B cell (primary cell): ENCODE data around the gene CYTH3. TPM values are rescaled to one million over a fixed set of nuclear protein-coding genes. Genes with fewer than 3 reads are reported as not detected.

Experiments
- ATAC-seq: fragments of 200-7000 bp; cut with Tn5 transposase; one replicate; pipeline ENCODE4 v1.10.0; 2021; ENCODE audit warnings: low read depth, mild to moderate bottlenecking, moderate number of reproducible peaks, moderate library complexity
- CTCF ChIA-PET: fragments of 350-600 bp; sonication (Branson Sonifier 250); formaldehyde crosslinking; loops from one replicate; lab custom pipeline; 2021; ENCODE audit warnings: antibody characterized with exemption, inconsistent platforms; lab: Charles Lee
- POLR2A ChIA-PET: fragments of 350-600 bp; sonication (Branson Sonifier 250); formaldehyde crosslinking; loops from one replicate; lab custom pipeline; 2021; ENCODE audit warnings: antibody characterized with exemption; lab: Charles Lee
- DNase-seq: peaks from one replicate; pipeline ENCODE4 v3.0.0; 2013
- H2AFZ ChIP-seq: 2 replicates; pipeline ENCODE4 v1.6.1; 2012; ENCODE audit warnings: mild to moderate bottlenecking, low read depth, low read length; ENCODE audit not compliant: insufficient read depth, poor library complexity, severe bottlenecking
- H3K27ac ChIP-seq, 2 donors: 1 replicate in 1 of 2; 2 replicates in 1 of 2; pipeline ENCODE4 v1.5.1; 2012 to 2013; ENCODE audit warnings: low read length in 2 of 2, mild to moderate bottlenecking in 2 of 2, moderate library complexity in 1 of 2
- H3K27me3 ChIP-seq, 4 experiments: fragments of 200-600 bp in 1 of 4; sonication (generic) in 1 of 4; replicated peaks in 1 of 4; 1 replicate in 2 of 4; 2 replicates in 2 of 4; pipeline versions ENCODE4 v1.6.1 to v1.7.0; 2013 to 2016; ENCODE audit warnings: low read length in 3 of 4, mild to moderate bottlenecking in 2 of 4, mixed read lengths in 1 of 4, moderate library complexity in 1 of 4; ENCODE audit not compliant: insufficient read depth in 4 of 4, control insufficient read depth in 3 of 4; ENCODE audit errors: control extremely low read depth in 1 of 4
- H3K36me3 ChIP-seq, 2 experiments: replicated peaks in 1 of 2; 1 replicate in 1 of 2; 2 replicates in 1 of 2; pipeline versions ENCODE4 v1.6.1 to v1.7.1; 2013; ENCODE audit warnings: low read length in 1 of 2; ENCODE audit not compliant: insufficient read depth in 2 of 2, control insufficient read depth in 1 of 2; ENCODE audit errors: control extremely low read depth in 1 of 2, extremely low read depth in 1 of 2
- H3K4me1 ChIP-seq, 2 donors: fragments of 200-600 bp in 1 of 2; sonication (generic) in 1 of 2; 1 replicate in 1 of 2; 2 replicates in 1 of 2; pipeline versions ENCODE4 v1.5.1 to v1.6.1; 2013 to 2017; ENCODE audit warnings: low read length in 2 of 2; ENCODE audit not compliant: control insufficient read depth in 2 of 2, insufficient read depth in 2 of 2
- H3K4me2 ChIP-seq: replicated peaks from 2 replicates; pipeline ENCODE3; 2012; ENCODE audit warnings: mild to moderate bottlenecking, low read depth, low read length; ENCODE audit not compliant: poor library complexity, severe bottlenecking
- H3K4me3 ChIP-seq, 5 experiments: fragments of 200-600 bp in 1 of 5; sonication (generic) in 1 of 5; 1 replicate in 3 of 5; 2 replicates in 2 of 5; pipeline versions ENCODE4 v1.5.1 to v1.7.0; 2011 to 2016; ENCODE audit warnings: low read length in 4 of 5, mild to moderate bottlenecking in 4 of 5, low read depth in 2 of 5, control low read depth in 1 of 5, moderate library complexity in 1 of 5; ENCODE audit not compliant: insufficient read depth in 1 of 5; ENCODE audit errors: control extremely low read depth in 1 of 5, extremely low read depth in 1 of 5
- H3K79me2 ChIP-seq: fragments of 200-600 bp; sonication (generic); one replicate; pipeline ENCODE4 v1.6.0; 2016; ENCODE audit warnings: low read length; ENCODE audit not compliant: control insufficient read depth, insufficient read depth
- H3K9ac ChIP-seq: fragments of 200-600 bp; sonication (generic); 2 replicates; pipeline ENCODE4 v1.6.1; 2017; ENCODE audit warnings: mild to moderate bottlenecking, low read length, moderate library complexity
- H3K9me3 ChIP-seq, 3 donors: one replicate each; pipeline versions ENCODE4 v1.6.1 to v1.7.1; 2013; ENCODE audit warnings: low read length in 2 of 3; ENCODE audit not compliant: control insufficient read depth in 2 of 3, insufficient read depth in 1 of 3; ENCODE audit errors: control extremely low read depth in 1 of 3
- H4K20me1 ChIP-seq: 2 replicates; pipeline ENCODE4 v1.6.0; 2012; ENCODE audit warnings: mild to moderate bottlenecking, low read length; ENCODE audit not compliant: insufficient read depth, control insufficient read depth, poor library complexity, severe bottlenecking
- H3K27ac Mint-ChIP-seq: one replicate; pipeline ENCODE4 v1.8.0; 2021; ENCODE audit warnings: mixed read lengths
- H3K27me3 Mint-ChIP-seq: one replicate; pipeline ENCODE4 v1.8.0; 2021; ENCODE audit warnings: mixed read lengths
- H3K4me1 Mint-ChIP-seq: one replicate; pipeline ENCODE4 v1.8.0; 2021; ENCODE audit warnings: mixed read lengths
- H3K4me3 Mint-ChIP-seq: one replicate; pipeline ENCODE4 v1.8.0; 2021; ENCODE audit warnings: mixed read lengths
- H3K9me3 Mint-ChIP-seq: one replicate; pipeline ENCODE4 v1.8.0; 2022; ENCODE audit warnings: mixed read lengths; ENCODE audit not compliant: insufficient read depth
- EZH2 ChIP-seq: IDR thresholded peaks from 2 replicates; pipeline ENCODE4 v1.6.1; 2012; ENCODE audit warnings: borderline replicate concordance, low read depth, mild to moderate bottlenecking, moderate library complexity, low read length; ENCODE audit not compliant: insufficient read depth, poor library complexity, severe bottlenecking
- WGBS: methylation state at CpG from one replicate; pipeline ENCODE4 v1.1.5; 2013; ENCODE audit warnings: missing lambda C conversion rate; ENCODE audit not compliant: insufficient coverage; 5-methylcytosine and 5-hydroxymethylcytosine counted together
- intact Hi-C: fragments of 100-400 bp; cut with micrococcal nuclease; formaldehyde crosslinking; loops from one replicate; pipeline ENCODE4 v1.10.0; 2022
- polyA plus RNA-seq: library from polyadenylated mRNA; depleted of rRNA; stranded (reverse); fragments of >200 nt; gene quantifications from 2 replicates; pipeline ENCODE4 v1.2.3, GENCODE V29; 2012
- total RNA-seq, 2 donors: library from RNA; stranded (reverse); fragments of 120-200 nt in 1 of 2; gene quantifications; 1 replicate in 1 of 2; 2 replicates in 1 of 2; pipeline versions ENCODE4 v1.2.3 to v1.2.4, GENCODE V29; 2013 to 2022
- TF ChIP-seq, protein P1 (sequence below): fragments of 200-600 bp; IDR thresholded peaks from one replicate; pipeline ENCODE4 v1.8.0; 2022; ENCODE audit warnings: antibody characterized with exemption, mild to moderate bottlenecking

CYTH3 gene
- total and polyA plus RNA-seq, 2 donors (not counting 1 experiment from before 2014, with no cell fraction given), result 5.2 to 11.3 TPM

DNA sequence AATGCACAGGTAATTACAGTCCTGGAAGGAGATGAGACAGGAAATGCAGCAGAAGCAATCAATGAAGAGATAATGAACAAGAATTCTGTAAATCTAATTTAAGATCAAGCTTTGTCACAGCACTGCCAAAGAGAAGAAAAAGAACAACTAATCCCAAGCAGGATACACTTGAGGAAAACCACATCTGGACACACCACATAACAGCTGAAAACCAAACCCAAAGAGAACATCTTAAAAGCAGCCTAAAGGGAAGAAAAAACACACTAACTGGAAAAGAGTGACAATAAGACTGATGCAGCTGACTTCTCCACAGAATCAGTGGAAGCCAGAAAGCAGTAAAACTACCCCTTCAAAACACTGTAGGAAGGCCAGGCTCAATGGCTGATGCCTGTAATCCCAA is 10.2 kb downstream of the CYTH3 start:
- Histone ChIP-seq H3K9me3 (no peaks in the 10 kb centered on the region), H3K9ac (no peak overlapping the region), H3K27ac (no peak overlapping the region), H3K4me3 (no peak overlapping the region), H3K36me3 (no peaks in the 10 kb centered on the region), H4K20me1 (no peaks in the 10 kb centered on the region), H2AFZ (no peak overlapping the region), H3K4me1 (peaks cover 15 to 22% of the 10 kb centered on the region in 2 donors), H3K27me3 (no peaks in the 10 kb centered on the region), H3K79me2 (peaks cover 38% of the 10 kb centered on the region), H3K4me2 (no peak overlapping the region)
- peak overlapping the region; percentile 13 for H3K27ac Mint-ChIP-seq
- peaks cover 32% of the 10 kb centered on the region for H3K4me1 Mint-ChIP-seq
- TF ChIP-seq, protein P1, sequence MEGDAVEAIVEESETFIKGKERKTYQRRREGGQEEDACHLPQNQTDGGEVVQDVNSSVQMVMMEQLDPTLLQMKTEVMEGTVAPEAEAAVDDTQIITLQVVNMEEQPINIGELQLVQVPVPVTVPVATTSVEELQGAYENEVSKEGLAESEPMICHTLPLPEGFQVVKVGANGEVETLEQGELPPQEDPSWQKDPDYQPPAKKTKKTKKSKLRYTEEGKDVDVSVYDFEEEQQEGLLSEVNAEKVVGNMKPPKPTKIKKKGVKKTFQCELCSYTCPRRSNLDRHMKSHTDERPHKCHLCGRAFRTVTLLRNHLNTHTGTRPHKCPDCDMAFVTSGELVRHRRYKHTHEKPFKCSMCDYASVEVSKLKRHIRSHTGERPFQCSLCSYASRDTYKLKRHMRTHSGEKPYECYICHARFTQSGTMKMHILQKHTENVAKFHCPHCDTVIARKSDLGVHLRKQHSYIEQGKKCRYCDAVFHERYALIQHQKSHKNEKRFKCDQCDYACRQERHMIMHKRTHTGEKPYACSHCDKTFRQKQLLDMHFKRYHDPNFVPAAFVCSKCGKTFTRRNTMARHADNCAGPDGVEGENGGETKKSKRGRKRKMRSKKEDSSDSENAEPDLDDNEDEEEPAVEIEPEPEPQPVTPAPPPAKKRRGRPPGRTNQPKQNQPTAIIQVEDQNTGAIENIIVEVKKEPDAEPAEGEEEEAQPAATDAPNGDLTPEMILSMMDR, result no peak
- no peak for TF ChIP-seq EZH2
- intact Hi-C loops, result no loop called here
- ChIA-PET POLR2A (interaction anchor here (0.6 kb wide), 1 partner anchor 14 kb away, joined by 18 read pairs; no protein-coding TSS in a partner anchor), CTCF (interaction anchor here (0.7 to 3.4 kb wide), 3 partner anchors 9 to 12 kb away, joined by 4 to 14 read pairs (median 5); no protein-coding TSS in a partner anchor)
- H3K9me3 Mint-ChIP-seq, result no peaks in the 10 kb centered on the region
- DNase-seq, result no peak
- no peaks in the 10 kb centered on the region for H3K27me3 Mint-ChIP-seq
- H3K4me3 Mint-ChIP-seq, result no peak overlapping the region
- no peak for ATAC-seq

DNA sequence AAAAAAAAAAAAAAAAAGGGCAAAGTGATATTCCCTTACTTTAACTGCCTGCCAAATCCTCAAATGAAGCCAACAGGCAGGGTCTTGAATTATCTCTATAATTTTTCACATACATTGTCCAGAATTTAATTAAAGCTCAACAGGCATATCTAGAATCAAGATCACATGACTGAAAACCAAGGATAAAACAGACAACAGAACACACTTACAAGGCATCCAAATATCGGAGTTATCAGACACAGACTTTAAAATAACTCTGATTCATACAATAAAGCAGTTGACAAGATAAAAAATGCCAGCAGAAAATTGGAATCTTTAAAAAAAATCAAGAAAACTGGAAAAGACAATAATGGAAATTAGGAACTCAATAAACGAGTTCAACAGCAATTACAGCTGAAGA is 10.7 kb downstream of the CYTH3 start:
- ChIA-PET CTCF (interaction anchor here (0.7 to 3.4 kb wide), 3 partner anchors 9 to 12 kb away, joined by 4 to 14 read pairs (median 5); no protein-coding TSS in a partner anchor), POLR2A (no interaction called here)
- no peak overlapping the region for H3K9ac ChIP-seq
- peaks cover 19 to 27% of the 10 kb centered on the region in 2 donors for H3K4me1 ChIP-seq
- H3K27ac Mint-ChIP-seq, result no peak overlapping the region
- no peaks in the 10 kb centered on the region for H3K9me3 ChIP-seq
- no peak overlapping the region for H2AFZ ChIP-seq
- no peaks in the 10 kb centered on the region for H3K36me3 ChIP-seq
- H3K27me3 Mint-ChIP-seq, result no peaks in the 10 kb centered on the region
- ATAC-seq, result no peak
- intact Hi-C loops, result no loop called here
- no peaks in the 10 kb centered on the region for H4K20me1 ChIP-seq
- no peaks in the 10 kb centered on the region for H3K9me3 Mint-ChIP-seq
- peaks cover 37% of the 10 kb centered on the region for H3K4me1 Mint-ChIP-seq
- TF ChIP-seq, protein P1, result no peak
- no peak for TF ChIP-seq EZH2
- DNase-seq, result no peak
- WGBS, result no CpG with 5 or more reads among the region's 2 CpGs
- no peak overlapping the region for H3K4me3 Mint-ChIP-seq
- H3K4me2 ChIP-seq, result no peak overlapping the region
- H3K4me3 ChIP-seq, result no peak overlapping the region
- peaks cover 39% of the 10 kb centered on the region for H3K79me2 ChIP-seq
- no peak overlapping the region for H3K27ac ChIP-seq
- no peaks in the 10 kb centered on the region for H3K27me3 ChIP-seq
